WERI-Rb-1 (cell line): ENCODE results near the gene FAT1.

Experiments
- DNase-seq: peaks from one replicate; pipeline ENCODE4 v3.0.0-alpha.2; 2020
- H3K27ac ChIP-seq: fragments of 250-450 bp; sonication (Bioruptor Pico); 2 replicates; pipeline ENCODE4 v1.5.1; 2020; ENCODE audit warnings: mild to moderate bottlenecking, moderate library complexity
- H3K27me3 ChIP-seq: fragments of 250-450 bp; sonication (Bioruptor Pico); 2 replicates; pipeline ENCODE4 v1.5.1; 2021; ENCODE audit warnings: mild to moderate bottlenecking, low read depth, moderate library complexity; ENCODE audit not compliant: insufficient read depth, severe bottlenecking
- H3K36me3 ChIP-seq: fragments of 250-450 bp; sonication (Bioruptor Pico); 2 replicates; pipeline ENCODE4 v1.5.1; 2020; ENCODE audit warnings: mild to moderate bottlenecking, moderate library complexity
- H3K4me3 ChIP-seq: 2 replicates; pipeline ENCODE4 v1.5.1; 2011; ENCODE audit warnings: low read depth, mild to moderate bottlenecking, control low read depth, low read length
- H3K9me3 ChIP-seq: fragments of 250-450 bp; sonication (Bioruptor Pico); 2 replicates; pipeline ENCODE4 v1.5.1; 2021; ENCODE audit warnings: mild to moderate bottlenecking, moderate library complexity; ENCODE audit not compliant: severe bottlenecking
- TF ChIP-seq, protein P1 (sequence below): IDR thresholded peaks from 2 replicates; pipeline ENCODE4 v1.5.1; 2011; ENCODE audit warnings: low read depth, mild to moderate bottlenecking, control low read depth, inconsistent platforms, low read length

FAT1 gene

DNA sequence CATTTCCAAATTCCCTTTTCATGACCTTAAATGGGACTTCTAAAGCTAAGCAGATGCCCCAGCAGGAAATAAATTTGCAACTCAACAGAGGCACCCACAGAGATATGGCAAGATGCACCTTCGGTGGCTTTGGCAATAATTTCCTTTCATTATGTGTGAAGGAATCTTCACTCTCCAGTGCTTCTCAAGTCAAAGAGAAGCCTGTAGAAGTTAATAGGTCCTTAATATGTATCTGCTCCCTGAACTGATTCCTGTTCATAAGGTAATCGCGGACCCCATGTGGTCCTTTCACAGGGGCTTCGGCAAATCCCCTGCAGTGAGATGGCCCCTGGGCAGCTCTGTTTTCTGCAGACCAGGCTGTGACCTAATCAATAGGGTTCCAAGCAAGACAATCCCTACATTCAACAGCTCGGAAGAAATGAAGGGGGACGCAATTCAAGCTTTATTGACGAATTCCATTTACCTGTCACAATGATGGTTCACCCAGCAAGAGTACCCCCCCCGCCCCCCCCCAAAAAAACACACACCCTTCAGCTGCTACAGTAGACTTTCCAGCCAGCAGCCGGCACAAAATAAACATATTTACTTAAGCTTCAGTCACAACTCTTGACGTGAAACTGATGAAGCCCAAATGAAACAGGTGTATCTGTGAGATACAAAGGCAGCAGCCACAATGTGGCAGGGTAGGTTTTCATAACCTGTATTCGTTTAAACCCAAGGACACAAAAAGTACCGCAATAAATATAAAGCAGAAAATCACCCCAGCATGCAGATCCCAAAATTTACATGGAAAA lies 35.3 kb downstream of the FAT1 start:
- H3K27me3 ChIP-seq, result peaks cover 94% of the 10 kb centered on the region
- TF ChIP-seq, protein P1, sequence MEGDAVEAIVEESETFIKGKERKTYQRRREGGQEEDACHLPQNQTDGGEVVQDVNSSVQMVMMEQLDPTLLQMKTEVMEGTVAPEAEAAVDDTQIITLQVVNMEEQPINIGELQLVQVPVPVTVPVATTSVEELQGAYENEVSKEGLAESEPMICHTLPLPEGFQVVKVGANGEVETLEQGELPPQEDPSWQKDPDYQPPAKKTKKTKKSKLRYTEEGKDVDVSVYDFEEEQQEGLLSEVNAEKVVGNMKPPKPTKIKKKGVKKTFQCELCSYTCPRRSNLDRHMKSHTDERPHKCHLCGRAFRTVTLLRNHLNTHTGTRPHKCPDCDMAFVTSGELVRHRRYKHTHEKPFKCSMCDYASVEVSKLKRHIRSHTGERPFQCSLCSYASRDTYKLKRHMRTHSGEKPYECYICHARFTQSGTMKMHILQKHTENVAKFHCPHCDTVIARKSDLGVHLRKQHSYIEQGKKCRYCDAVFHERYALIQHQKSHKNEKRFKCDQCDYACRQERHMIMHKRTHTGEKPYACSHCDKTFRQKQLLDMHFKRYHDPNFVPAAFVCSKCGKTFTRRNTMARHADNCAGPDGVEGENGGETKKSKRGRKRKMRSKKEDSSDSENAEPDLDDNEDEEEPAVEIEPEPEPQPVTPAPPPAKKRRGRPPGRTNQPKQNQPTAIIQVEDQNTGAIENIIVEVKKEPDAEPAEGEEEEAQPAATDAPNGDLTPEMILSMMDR, result no peak
- no peak for DNase-seq
- no peaks in the 10 kb centered on the region for H3K36me3 ChIP-seq
- H3K27ac ChIP-seq, result no peak overlapping the region
- H3K4me3 ChIP-seq, result no peak overlapping the region
- H3K9me3 ChIP-seq, result peaks cover 6% of the 10 kb centered on the region

DNA sequence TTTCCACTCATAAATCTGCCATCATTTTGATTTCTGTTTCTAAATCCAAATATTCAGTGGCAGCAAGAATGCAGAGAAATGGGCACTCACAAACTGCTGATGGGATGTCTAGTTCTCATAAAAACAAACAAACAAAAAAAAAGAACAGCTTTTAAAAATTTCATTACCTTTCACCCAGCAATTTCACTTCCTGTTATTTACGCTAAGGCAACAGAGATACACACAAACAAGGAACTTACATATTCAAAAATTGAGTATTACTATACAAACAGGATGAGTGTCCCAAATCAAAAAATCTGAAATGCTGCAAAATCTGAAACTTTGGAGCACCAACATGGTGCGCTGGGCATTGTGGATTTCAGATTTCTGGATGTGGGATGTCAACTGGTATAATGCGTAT lies 36.4 kb downstream of the FAT1 start:
- peaks cover 6% of the 10 kb centered on the region for H3K9me3 ChIP-seq
- H3K27ac ChIP-seq, result no peak overlapping the region
- TF ChIP-seq, protein P1, result no peak
- H3K4me3 ChIP-seq, result no peak overlapping the region
- H3K27me3 ChIP-seq, result peaks cover 96% of the 10 kb centered on the region
- H3K36me3 ChIP-seq, result no peaks in the 10 kb centered on the region
- DNase-seq, result no peak

DNA sequence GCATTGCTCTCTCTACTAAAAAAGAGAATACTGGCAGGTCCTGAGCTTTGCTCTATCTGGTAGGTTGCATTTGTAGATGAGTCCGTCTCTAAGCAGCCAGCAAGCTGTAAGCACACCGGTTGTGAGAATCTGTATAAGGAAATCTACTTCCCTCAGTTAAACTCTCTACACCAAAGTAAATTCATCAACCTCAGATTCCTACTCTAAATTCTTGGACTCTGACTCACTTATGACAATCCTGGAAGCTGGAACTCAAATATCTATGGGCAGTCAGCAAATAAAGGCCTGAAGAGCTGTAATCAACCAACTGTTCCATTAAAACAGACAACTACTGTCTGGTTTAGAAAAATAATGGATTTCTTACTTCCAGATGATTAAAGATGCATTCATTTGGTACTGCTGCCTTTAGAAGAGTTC lies 37.9 kb downstream of the FAT1 start:
- Histone ChIP-seq H3K27me3 (peaks cover 96% of the 10 kb centered on the region), H3K9me3 (no peaks in the 10 kb centered on the region), H3K4me3 (no peak overlapping the region), H3K36me3 (no peaks in the 10 kb centered on the region), H3K27ac (no peak overlapping the region)
- no peak for DNase-seq
- TF ChIP-seq, protein P1, result no peak

DNA sequence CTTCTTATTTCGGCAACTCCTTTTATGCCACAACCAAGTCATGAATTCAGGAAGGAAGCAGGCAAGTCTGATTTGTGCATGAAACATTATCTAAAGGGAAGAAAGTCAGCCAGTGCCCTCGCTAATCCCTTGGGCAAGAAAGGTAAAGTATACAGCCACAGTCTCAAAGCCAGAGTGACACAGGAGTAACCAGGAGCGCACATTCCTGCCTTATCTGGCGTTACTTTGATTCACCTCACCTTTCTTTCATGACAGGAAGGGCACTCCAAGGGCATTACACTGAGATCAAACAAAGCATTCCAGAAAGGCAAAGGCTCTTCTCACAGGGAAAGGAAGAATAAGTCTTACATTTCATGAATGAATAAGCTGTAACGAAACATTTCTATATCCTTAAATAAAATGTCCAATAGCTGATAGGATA lies 38.8 kb downstream of the FAT1 start:
- Histone ChIP-seq H3K9me3 (no peaks in the 10 kb centered on the region), H3K27me3 (peaks cover 96% of the 10 kb centered on the region), H3K4me3 (no peak overlapping the region), H3K27ac (no peak overlapping the region), H3K36me3 (no peaks in the 10 kb centered on the region)
- TF ChIP-seq, protein P1, result no peak
- no peak for DNase-seq

DNA sequence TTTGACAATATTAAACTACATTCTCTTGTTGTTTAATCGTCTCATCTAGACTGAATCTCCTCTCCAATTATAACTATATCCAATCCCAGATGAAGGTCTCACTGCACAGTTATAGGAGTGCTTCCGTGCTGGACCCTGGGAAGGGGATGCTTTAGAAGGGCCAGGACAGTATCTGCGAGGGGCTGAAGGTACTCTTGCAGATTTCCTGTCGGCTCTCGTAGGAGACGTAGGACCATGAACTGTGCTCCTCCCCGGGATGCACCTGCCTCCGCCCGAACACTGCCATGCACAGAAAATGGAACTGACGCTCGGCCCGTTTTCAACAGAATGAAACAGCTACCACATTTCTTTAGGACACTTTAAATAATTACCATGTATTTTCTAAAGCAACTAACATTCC lies 39.4 kb downstream of the FAT1 start:
- Histone ChIP-seq H3K4me3 (no peak overlapping the region), H3K27me3 (peaks cover 90% of the 10 kb centered on the region), H3K9me3 (no peaks in the 10 kb centered on the region), H3K36me3 (no peaks in the 10 kb centered on the region), H3K27ac (no peak overlapping the region)
- TF ChIP-seq, protein P1, result no peak
- no peak for DNase-seq

DNA sequence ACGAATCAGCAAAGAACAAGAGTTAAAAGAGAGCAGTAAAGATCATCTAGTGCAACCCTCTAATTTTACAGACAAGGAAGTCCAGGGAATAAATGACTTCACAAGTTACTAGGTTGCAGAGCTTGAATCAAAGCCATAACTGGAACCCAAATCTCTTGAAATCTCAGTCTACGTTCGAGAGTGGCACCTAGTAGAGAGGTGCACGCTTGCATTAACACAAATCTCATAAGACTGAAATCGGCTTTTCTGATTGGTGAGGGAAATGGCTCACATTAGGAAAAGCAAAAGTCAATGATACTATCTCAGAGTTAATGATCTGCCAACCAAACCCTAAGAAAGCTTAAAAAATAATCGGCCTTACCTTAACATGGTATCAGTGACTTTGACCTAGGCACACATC lies 43.0 kb downstream of the FAT1 start:
- H3K4me3 ChIP-seq, result no peak overlapping the region
- no peak overlapping the region for H3K27ac ChIP-seq
- H3K36me3 ChIP-seq, result no peaks in the 10 kb centered on the region
- H3K9me3 ChIP-seq, result no peaks in the 10 kb centered on the region
- TF ChIP-seq, protein P1, result no peak
- no peak for DNase-seq
- H3K27me3 ChIP-seq, result peaks cover 78% of the 10 kb centered on the region
